ENCODE results near the gene PERM1.
"Not testable (repeated sequence)": the region's sequence is repeated elsewhere in the genome, so short reads cannot be mapped to it uniquely, and the experiment has no call there.

The PERM1 gene

DNA sequence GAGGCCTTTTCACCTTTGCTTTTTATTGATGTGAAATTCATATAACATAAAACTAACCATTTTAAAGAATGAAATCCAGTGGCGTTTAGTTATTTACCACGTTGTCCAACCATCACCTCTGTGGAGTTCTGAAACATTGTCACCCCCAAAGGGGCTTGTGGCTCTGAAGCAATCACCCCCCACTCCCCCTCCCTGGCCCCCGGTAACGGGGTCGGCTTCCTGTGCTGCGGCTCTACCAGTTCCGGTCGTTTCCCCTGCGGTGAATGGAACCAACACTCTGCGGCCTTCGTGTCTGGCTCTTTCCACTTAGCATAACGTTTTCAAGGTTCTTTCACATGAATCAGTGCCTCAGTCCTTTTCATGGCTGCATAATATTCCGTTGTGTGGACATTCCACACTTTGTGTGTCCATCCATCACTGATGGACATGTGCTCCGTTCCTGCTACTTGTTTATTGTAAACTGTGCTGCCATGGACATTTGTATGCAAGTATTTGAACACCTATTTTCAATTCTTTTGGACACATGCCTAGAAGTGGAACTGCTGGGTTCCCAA, 29.6 kb upstream of the PERM1 start:
- Histone ChIP-seq H3K4me3 (ENCODE audit: insufficient read depth, low read length, poor library complexity, severe bottlenecking) (no peak overlapping the region), H3K36me3 (ENCODE audit: low read length) (no peaks in the 10 kb centered on the region), H2AFZ (ENCODE audit: low read depth, low read length, severe bottlenecking) (no peak overlapping the region), H3K9me2 (replicated peaks; ENCODE audit: insufficient read depth, low read length) (no peaks in the 10 kb centered on the region), H3F3A (ENCODE audit: insufficient read depth) (no peaks in the 10 kb centered on the region), H3K9ac (ENCODE audit: low read length) (no peak overlapping the region), H3K79me2 (ENCODE audit: insufficient read depth, low read length) (no peaks in the 10 kb centered on the region), H3K4me2 (ENCODE audit: low read depth, low read length, poor library complexity, severe bottlenecking) (no peak overlapping the region), H3K27ac (ENCODE audit: low read depth, low read length) (no peak overlapping the region), H3K27me3 (ENCODE audit: low read length) (no peaks in the 10 kb centered on the region), H4K20me1 (ENCODE audit: low read depth, low read length) (no peaks in the 10 kb centered on the region), H3K9me3 (ENCODE audit: insufficient read depth, low read length) (no peaks in the 10 kb centered on the region)
- TF ChIP-seq, protein P1, sequence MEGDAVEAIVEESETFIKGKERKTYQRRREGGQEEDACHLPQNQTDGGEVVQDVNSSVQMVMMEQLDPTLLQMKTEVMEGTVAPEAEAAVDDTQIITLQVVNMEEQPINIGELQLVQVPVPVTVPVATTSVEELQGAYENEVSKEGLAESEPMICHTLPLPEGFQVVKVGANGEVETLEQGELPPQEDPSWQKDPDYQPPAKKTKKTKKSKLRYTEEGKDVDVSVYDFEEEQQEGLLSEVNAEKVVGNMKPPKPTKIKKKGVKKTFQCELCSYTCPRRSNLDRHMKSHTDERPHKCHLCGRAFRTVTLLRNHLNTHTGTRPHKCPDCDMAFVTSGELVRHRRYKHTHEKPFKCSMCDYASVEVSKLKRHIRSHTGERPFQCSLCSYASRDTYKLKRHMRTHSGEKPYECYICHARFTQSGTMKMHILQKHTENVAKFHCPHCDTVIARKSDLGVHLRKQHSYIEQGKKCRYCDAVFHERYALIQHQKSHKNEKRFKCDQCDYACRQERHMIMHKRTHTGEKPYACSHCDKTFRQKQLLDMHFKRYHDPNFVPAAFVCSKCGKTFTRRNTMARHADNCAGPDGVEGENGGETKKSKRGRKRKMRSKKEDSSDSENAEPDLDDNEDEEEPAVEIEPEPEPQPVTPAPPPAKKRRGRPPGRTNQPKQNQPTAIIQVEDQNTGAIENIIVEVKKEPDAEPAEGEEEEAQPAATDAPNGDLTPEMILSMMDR (IDR thresholded peaks at IDR 0.05; ENCODE audit: insufficient read depth, low read length, poor library complexity, severe bottlenecking), result no peak
- TF ChIP-seq EZH2phosphoT487 (conservative IDR thresholded peaks at IDR 0.05; ENCODE audit: low read length), result no peak

DNA sequence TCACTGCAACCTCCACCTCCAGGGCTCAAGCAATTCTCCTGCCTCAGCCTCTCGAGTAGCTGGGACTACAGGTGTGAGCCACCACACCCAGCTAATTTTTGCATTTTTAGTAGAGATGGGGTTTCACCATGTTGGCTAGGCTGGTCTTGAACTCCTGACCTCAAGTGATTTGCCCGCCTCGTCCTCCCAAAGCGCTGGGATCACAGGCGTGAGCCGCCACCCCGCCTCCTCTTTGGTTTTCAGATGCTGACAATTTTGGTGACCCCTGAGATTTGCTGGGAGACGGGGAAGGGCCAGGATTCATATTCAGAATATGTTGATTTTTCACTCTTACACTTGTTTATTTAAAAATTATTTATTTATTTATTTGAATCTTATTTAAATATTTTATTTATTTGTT, 28.2 kb upstream of the PERM1 start:
- H3K27ac ChIP-seq (ENCODE audit: low read depth, low read length); H2AFZ ChIP-seq (ENCODE audit: low read depth, low read length, severe bottlenecking); H3K9ac ChIP-seq (ENCODE audit: low read length); H3F3A ChIP-seq (ENCODE audit: insufficient read depth); H3K79me2 ChIP-seq (ENCODE audit: insufficient read depth, low read length); H3K9me2 ChIP-seq (replicated peaks; ENCODE audit: insufficient read depth, low read length); H3K9me3 ChIP-seq (ENCODE audit: insufficient read depth, low read length); H4K20me1 ChIP-seq (ENCODE audit: low read depth, low read length); H3K27me3 ChIP-seq (ENCODE audit: low read length); H3K4me3 ChIP-seq (ENCODE audit: insufficient read depth, low read length, poor library complexity, severe bottlenecking); H3K36me3 ChIP-seq (ENCODE audit: low read length); H3K4me2 ChIP-seq (ENCODE audit: low read depth, low read length, poor library complexity, severe bottlenecking): not testable (repeated sequence)

DNA sequence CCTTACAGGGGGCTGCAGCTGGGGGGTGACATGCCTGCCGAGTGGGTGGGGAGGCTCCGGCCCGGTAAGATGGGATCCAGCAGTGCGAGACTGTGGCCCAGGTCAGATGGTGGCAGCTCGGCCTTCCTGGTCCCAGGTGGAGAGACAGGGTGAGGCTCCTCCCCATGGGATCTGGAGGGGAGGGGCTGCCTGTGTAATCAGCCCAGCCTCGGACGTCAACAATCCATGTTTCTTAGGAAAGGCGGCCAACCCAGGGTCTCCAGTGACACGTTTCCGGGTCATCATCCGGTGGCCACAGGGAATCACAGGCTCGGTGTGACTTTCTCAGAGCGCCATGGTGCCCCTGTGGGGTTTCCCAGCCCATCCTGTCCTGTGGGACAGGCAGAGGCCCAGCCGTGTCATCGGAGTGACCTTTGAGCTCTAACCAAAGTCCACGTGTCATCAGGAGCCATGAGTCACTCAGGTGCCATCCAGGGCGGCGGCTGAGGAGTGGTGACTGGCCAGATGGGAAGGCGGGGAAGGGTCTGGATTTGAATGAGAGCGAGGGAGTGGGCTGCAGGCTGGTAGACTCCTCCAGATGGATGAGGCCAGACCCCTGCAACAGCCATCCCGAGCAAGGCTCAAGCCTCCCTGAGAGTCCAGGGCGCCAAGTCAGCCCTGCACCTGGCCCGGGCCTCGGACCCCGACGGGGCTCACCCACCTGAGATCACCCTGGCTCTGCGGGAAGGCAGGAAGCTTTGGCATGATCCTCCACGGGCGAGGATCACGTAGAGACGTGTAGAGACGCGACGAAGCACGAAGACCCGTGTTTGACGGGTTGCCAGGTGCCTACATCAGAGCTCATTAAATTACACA, 24.6 kb upstream of the PERM1 start:
- no peak overlapping the region for H2AFZ ChIP-seq (ENCODE audit: low read depth, low read length, severe bottlenecking)
- H3K4me3 ChIP-seq (ENCODE audit: insufficient read depth, low read length, poor library complexity, severe bottlenecking), result no peak overlapping the region
- no peaks in the 10 kb centered on the region for H3K79me2 ChIP-seq (ENCODE audit: insufficient read depth, low read length)
- no peak overlapping the region for H3K9ac ChIP-seq (ENCODE audit: low read length)
- H3K27me3 ChIP-seq (ENCODE audit: low read length), result no peaks in the 10 kb centered on the region
- H3K9me2 ChIP-seq (replicated peaks; ENCODE audit: insufficient read depth, low read length), result no peaks in the 10 kb centered on the region
- H3F3A ChIP-seq (ENCODE audit: insufficient read depth), result no peaks in the 10 kb centered on the region
- no peak overlapping the region for H3K27ac ChIP-seq (ENCODE audit: low read depth, low read length)
- H3K9me3 ChIP-seq (ENCODE audit: insufficient read depth, low read length), result no peaks in the 10 kb centered on the region
- H4K20me1 ChIP-seq (ENCODE audit: low read depth, low read length), result no peaks in the 10 kb centered on the region
- no peaks in the 10 kb centered on the region for H3K36me3 ChIP-seq (ENCODE audit: low read length)
- no peak overlapping the region for H3K4me2 ChIP-seq (ENCODE audit: low read depth, low read length, poor library complexity, severe bottlenecking)
- TF ChIP-seq, protein P1 (IDR thresholded peaks at IDR 0.05; ENCODE audit: insufficient read depth, low read length, poor library complexity, severe bottlenecking), result no peak
- TF ChIP-seq EZH2phosphoT487 (conservative IDR thresholded peaks at IDR 0.05; ENCODE audit: low read length), result no peak

DNA sequence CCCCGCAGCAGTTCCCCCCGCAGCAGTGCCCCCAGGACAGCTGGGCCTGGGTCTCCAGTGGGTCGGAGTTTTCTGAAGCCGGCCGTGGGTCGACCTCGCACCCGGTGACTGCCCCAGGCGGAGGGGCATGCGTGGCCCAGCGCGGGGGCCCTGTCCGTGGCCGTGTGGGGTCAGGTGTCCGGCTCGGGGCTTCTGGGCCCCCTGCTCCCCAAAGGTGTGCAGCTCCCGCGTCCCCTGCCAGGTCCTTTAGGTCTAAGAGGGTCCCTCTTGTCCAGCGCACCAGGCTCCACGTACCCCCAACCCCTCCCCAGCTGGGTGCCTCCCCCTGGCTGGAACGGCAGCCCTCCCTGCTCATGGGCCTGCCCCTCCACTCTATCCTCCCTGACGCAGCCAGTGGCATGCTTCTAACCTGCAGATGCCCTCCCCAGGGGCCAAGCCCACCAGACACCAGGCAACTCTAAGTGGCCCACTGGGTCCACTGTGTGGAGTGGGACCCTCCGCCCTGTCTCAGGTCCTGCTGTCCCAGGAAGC, 23.9 kb upstream of the PERM1 start:
- no peaks in the 10 kb centered on the region for H3K79me2 ChIP-seq (ENCODE audit: insufficient read depth, low read length)
- no peak overlapping the region for H3K4me3 ChIP-seq (ENCODE audit: insufficient read depth, low read length, poor library complexity, severe bottlenecking)
- H3K9ac ChIP-seq (ENCODE audit: low read length), result no peak overlapping the region
- no peak overlapping the region for H3K27ac ChIP-seq (ENCODE audit: low read depth, low read length)
- no peaks in the 10 kb centered on the region for H4K20me1 ChIP-seq (ENCODE audit: low read depth, low read length)
- H3K9me2 ChIP-seq (replicated peaks; ENCODE audit: insufficient read depth, low read length), result no peaks in the 10 kb centered on the region
- H3K27me3 ChIP-seq (ENCODE audit: low read length), result no peaks in the 10 kb centered on the region
- H2AFZ ChIP-seq (ENCODE audit: low read depth, low read length, severe bottlenecking), result no peak overlapping the region
- H3K4me2 ChIP-seq (ENCODE audit: low read depth, low read length, poor library complexity, severe bottlenecking), result no peak overlapping the region
- H3F3A ChIP-seq (ENCODE audit: insufficient read depth), result no peaks in the 10 kb centered on the region
- H3K36me3 ChIP-seq (ENCODE audit: low read length), result no peaks in the 10 kb centered on the region
- TF ChIP-seq, protein P1 (IDR thresholded peaks at IDR 0.05; ENCODE audit: insufficient read depth, low read length, poor library complexity, severe bottlenecking), result no peak
- no peak for TF ChIP-seq EZH2phosphoT487 (conservative IDR thresholded peaks at IDR 0.05; ENCODE audit: low read length)
- no peaks in the 10 kb centered on the region for H3K9me3 ChIP-seq (ENCODE audit: insufficient read depth, low read length)

Data from SU-DHL-6 (cell line).